Heart left ventricle (tissue), 16 donors: ENCODE measurements around the gene ARHGAP44. TPM values are rescaled to one million over a fixed set of nuclear protein-coding genes. Genes with fewer than 3 reads are reported as not detected.

Source experiments
- ATAC-seq, 4 donors: fragments of 200-7000 bp; cut with Tn5 transposase; one replicate each; pipeline ENCODE4 v1.9.1; 2020 to 2022; ENCODE audit warnings: moderate library complexity in 4 of 4, mild to moderate bottlenecking in 3 of 4, moderate number of reproducible peaks in 1 of 4
- DNase-seq, 5 donors: peaks; one replicate each; pipeline ENCODE4 v3.0.0-alpha.2; 2020
- H3K27ac ChIP-seq, 12 donors: fragments of 200-600 bp; sonication (generic) in 4 of 12; one replicate each; pipeline versions ENCODE4 v1.5.0 to v1.8.0; 2016 to 2022; ENCODE audit warnings: mild to moderate bottlenecking in 2 of 12
- H3K27me3 ChIP-seq, 9 donors: fragments of 200-600 bp; sonication (generic) in 2 of 9; one replicate each; pipeline versions ENCODE4 v1.5.1 to v1.8.0; 2016 to 2022; ENCODE audit warnings: mild to moderate bottlenecking in 3 of 9
- H3K36me3 ChIP-seq, 9 donors: fragments of 200-600 bp; sonication (generic) in 2 of 9; one replicate each; pipeline versions ENCODE4 v1.5.0 to v1.8.0; 2018 to 2022; ENCODE audit warnings: mild to moderate bottlenecking in 2 of 9
- H3K4me1 ChIP-seq, 12 donors: fragments of 200-600 bp; sonication (generic) in 4 of 12; one replicate each; pipeline versions ENCODE4 v1.5.0 to v1.8.0; 2016 to 2022; ENCODE audit warnings: mild to moderate bottlenecking in 3 of 12
- H3K4me3 ChIP-seq, 12 donors: fragments of 200-600 bp; sonication (generic) in 4 of 12; one replicate each; pipeline versions ENCODE4 v1.5.0 to v1.8.0; 2017 to 2022; ENCODE audit warnings: mild to moderate bottlenecking in 9 of 12, moderate library complexity in 4 of 12
- H3K9me3 ChIP-seq, 12 donors: fragments of 200-600 bp; sonication (generic) in 4 of 12; one replicate each; pipeline versions ENCODE4 v1.5.0 to v1.8.0; 2016 to 2022; ENCODE audit warnings: mild to moderate bottlenecking in 1 of 12
- POLR2A ChIP-seq, 2 donors: fragments of 450-650 bp; IDR thresholded peaks; one replicate each; pipeline ENCODE4 v1.6.1; 2017; ENCODE audit warnings: antibody characterized with exemption in 2 of 2, mild to moderate bottlenecking in 2 of 2, moderate library complexity in 2 of 2
- WGBS, 4 donors: extraction: QIAGEN DNeasy Blood & Tissue Kit in 2 of 4; methylation state at CpG; one replicate each; pipeline versions ENCODE4 v1.1.5 to v1.1.7; 2013 to 2018; 5-methylcytosine and 5-hydroxymethylcytosine counted together
- intact Hi-C, 10 donors: fragments of 100-400 bp; cut with DNase I; formaldehyde crosslinking; loops; one replicate each; pipeline versions ENCODE4 v1.11.1 to v1.14.2; 2022
- polyA plus RNA-seq, 2 donors: library from polyadenylated mRNA; stranded (reverse); fragments of 200-250 nt; gene quantifications; one replicate each; pipeline ENCODE4 v1.2.3, GENCODE V29; 2013
- total RNA-seq, 9 donors: library from RNA; depleted of rRNA in 2 of 9; stranded (reverse); fragments of >200 nt in 2 of 9; fragmentation: NEBNext Ultra II Directional in 3 of 9; extraction: Animal tissue kit (Norgen Biotek cat#: 25700) in 3 of 9; gene quantifications; one replicate each; pipeline versions ENCODE4 v1.1.0 to v1.2.4, GENCODE V29; 2016 to 2023
- TF ChIP-seq, protein P1 (sequence below), 12 donors: fragments of 200-600 bp; sonication (generic) in 4 of 12; IDR thresholded peaks; one replicate each; pipeline versions ENCODE4 v1.5.0 to v1.8.0; 2018 to 2022; ENCODE audit warnings: antibody characterized with exemption in 12 of 12, mild to moderate bottlenecking in 5 of 12
- donor health status: ischemic (EF 13 %, LVEDD 7.1; RV severe dilation, severe dysfunction).
- donor health status: healthy with polysubstance abuse.
- donor health status: DM: no; HTN: yes; CAD: no.
- donor health status: DM: no; HTN: no; CAD: no.
- donor health status: ischemic (EF 25% LVEDD 6.9; RV normal size, moderate dysfunction).
- donor health status: ischemic (EF 25% LVEDD 5.7; RV mildly dilated, moderate dysfunction).
- donor health status: healthy.
- donor health status: DM: yes; HTN: yes; CAD: no.
- donor health status: ischemic (EF 35%, LVEDD 5.7; RV mildly dilated, moderate dysfunction).
- donor health status: nonischemic (EF 11% LVEDD 7.7; RV severe dilation, severe dysfunction).
- donor health status: DM: yes; HTN: yes; CAD: no.
- donor health status: PGD.
- donor health status: ischemic (EF 29% LVEDD 5.4; RV normal size, mild dysfunction).
- donor health status: nonischemic (EF 23%, LVEDD 6.1; RV moderate dilation, normal function).

Gene ARHGAP44
- total and polyA plus RNA-seq, 11 donors = 4.3 to 15.7 (median 8.6) TPM

DNA sequence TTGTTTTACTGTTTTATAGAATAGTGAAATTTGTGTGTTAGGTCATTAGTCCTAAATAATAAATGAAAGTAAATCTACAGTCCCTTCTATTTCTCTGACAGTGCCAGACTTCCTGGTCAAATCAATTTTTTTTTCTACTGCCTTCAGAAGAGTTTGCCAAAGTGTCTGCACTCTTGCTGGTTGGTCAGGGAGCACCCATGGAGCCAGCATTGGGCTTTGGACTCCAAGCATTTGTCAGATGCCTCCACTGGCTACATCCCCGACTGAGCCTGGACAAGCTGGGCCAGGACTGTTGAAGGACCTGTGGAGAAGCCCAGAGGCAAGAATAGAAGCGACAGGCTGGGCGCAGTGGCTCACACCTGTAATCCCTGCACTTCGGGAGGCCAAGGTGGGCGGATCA is 174.9 kb downstream of the ARHGAP44 start:
- Histone ChIP-seq H3K4me1 (peaks cover 0 to 5% (median 0%) of the 10 kb centered on the region in 12 donors), H3K9me3 (no peaks in the 10 kb centered on the region), H3K36me3 (peaks cover 0 to 10% (median 0%) of the 10 kb centered on the region in 9 donors), H3K27ac (no peak overlapping the region), H3K4me3 (no peak overlapping the region), H3K27me3 (no peaks in the 10 kb centered on the region)
- ATAC-seq (no peak), DNase-seq (no peak)
- intact Hi-C loops = no loop called here
- WGBS, 4 donors = 91 to 92% (median 92%) methylated on average over 5 of the region's 5 CpGs
- TF ChIP-seq, protein P1, sequence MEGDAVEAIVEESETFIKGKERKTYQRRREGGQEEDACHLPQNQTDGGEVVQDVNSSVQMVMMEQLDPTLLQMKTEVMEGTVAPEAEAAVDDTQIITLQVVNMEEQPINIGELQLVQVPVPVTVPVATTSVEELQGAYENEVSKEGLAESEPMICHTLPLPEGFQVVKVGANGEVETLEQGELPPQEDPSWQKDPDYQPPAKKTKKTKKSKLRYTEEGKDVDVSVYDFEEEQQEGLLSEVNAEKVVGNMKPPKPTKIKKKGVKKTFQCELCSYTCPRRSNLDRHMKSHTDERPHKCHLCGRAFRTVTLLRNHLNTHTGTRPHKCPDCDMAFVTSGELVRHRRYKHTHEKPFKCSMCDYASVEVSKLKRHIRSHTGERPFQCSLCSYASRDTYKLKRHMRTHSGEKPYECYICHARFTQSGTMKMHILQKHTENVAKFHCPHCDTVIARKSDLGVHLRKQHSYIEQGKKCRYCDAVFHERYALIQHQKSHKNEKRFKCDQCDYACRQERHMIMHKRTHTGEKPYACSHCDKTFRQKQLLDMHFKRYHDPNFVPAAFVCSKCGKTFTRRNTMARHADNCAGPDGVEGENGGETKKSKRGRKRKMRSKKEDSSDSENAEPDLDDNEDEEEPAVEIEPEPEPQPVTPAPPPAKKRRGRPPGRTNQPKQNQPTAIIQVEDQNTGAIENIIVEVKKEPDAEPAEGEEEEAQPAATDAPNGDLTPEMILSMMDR (IDR thresholded peaks at IDR 0.05) = no peak
- no peak for TF ChIP-seq POLR2A (IDR thresholded peaks at IDR 0.05)

DNA sequence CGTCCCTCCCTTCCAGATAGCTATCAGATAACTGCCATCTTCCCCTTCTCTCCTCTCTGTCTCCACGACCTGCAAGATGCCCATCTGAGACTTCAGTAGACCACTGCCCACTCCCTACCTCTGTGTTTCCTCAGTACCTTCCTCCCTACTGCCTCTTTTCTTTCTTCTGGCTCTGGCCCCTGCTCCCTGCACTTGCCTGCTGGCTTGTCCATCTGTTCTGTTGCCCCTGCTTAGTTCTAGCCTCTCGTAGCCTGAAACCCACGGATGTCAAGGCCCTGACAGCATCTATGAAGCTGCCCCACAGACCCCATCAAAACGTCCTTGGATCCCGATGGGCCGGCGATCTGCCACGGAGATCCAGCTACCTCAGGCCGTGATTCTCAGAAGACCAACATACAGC is 175.5 kb downstream of the ARHGAP44 start:
- ATAC-seq (no peak), DNase-seq (no peak)
- Histone ChIP-seq H3K9me3 (no peaks in the 10 kb centered on the region), H3K4me1 (peaks cover 0 to 5% (median 0%) of the 10 kb centered on the region in 12 donors), H3K36me3 (peaks cover 0 to 3% (median 0%) of the 10 kb centered on the region in 9 donors), H3K27me3 (no peaks in the 10 kb centered on the region), H3K27ac (no peak overlapping the region), H3K4me3 (no peak overlapping the region)
- WGBS, 4 donors = 80 to 90% (median 84%) methylated on average over 10 of the region's 10 CpGs
- TF ChIP-seq POLR2A (IDR thresholded peaks at IDR 0.05) = no peak
- TF ChIP-seq, protein P1 (IDR thresholded peaks at IDR 0.05) = no peak
- intact Hi-C loops = no loop called here

DNA sequence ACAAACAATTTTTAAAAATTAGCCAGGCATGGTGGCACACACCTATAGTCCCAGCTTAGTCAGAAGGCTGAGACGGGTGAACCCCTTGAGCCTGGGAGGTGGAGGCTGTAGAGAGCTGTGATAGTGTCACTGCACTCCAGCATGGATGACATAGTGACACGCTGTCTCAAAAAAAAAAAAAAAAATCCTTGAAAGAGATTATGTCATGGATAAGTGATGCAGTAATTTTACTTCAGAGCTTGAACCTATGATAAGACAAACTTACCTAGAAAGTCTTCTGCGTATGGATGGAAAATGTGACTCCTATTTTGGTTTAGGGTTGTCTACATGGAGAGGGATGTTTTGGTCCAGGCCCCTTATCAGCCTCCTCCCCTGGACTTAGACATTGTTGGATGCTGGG is 176.7 kb downstream of the ARHGAP44 start:
- H3K36me3 ChIP-seq = no peaks in the 10 kb centered on the region
- peaks cover 0 to 5% (median 0%) of the 10 kb centered on the region in 12 donors for H3K4me1 ChIP-seq
- no peak for DNase-seq
- no peak overlapping the region for H3K27ac ChIP-seq
- H3K9me3 ChIP-seq = no peaks in the 10 kb centered on the region
- WGBS, 4 donors = 77 to 95% (median 87%) methylated on average over 3 of the region's 3 CpGs
- intact Hi-C loops = no loop called here
- ATAC-seq = no peak
- H3K27me3 ChIP-seq = no peaks in the 10 kb centered on the region
- H3K4me3 ChIP-seq = no peak overlapping the region
- TF ChIP-seq, protein P1 (IDR thresholded peaks at IDR 0.05) = no peak
- TF ChIP-seq POLR2A (IDR thresholded peaks at IDR 0.05) = no peak

DNA sequence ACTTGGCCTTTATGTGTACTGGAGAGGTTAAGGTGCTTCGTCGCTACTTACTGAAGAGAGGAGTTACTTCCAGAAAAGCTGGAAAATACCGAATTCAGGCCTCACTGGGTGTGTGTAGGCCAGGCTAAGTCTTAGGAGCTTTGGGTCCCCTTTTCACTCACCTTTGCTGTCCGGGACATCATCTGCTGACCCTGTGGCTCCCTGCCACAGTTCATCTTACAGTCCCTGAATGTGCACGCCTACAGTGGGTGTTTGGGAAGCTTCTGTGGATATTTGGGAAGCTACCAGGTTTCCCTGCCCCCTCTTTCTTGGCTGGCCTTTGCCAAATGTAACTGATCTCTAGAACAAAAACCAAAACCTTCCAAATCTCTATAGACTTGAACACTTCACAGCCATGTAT is 177.1 kb downstream of the ARHGAP44 start:
- H3K27me3 ChIP-seq = no peaks in the 10 kb centered on the region
- ATAC-seq (no peak), DNase-seq (no peak)
- WGBS, 4 donors = 85 to 96% (median 92%) methylated on average over 5 of the region's 5 CpGs
- no peaks in the 10 kb centered on the region for H3K36me3 ChIP-seq
- H3K4me1 ChIP-seq = peaks cover 0 to 5% (median 0%) of the 10 kb centered on the region in 12 donors
- no peak overlapping the region for H3K4me3 ChIP-seq
- TF ChIP-seq POLR2A (IDR thresholded peaks at IDR 0.05) = no peak
- TF ChIP-seq, protein P1 (IDR thresholded peaks at IDR 0.05) = no peak
- H3K27ac ChIP-seq = no peak overlapping the region
- intact Hi-C loops = no loop called here
- no peaks in the 10 kb centered on the region for H3K9me3 ChIP-seq
